Measurements from ENCODE around the gene DNAJC11. TPM values are rescaled to one million over a fixed set of nuclear protein-coding genes. Genes with fewer than 3 reads are reported as not detected.

DNAJC11 gene
- total RNA-seq, 6 experiments from 2014 or later, result 66.6 to 79.5 (median 73.0) TPM

- Mint-ChIP-seq H3K9me3 (no peaks in the 10 kb centered on the region), H3K27ac (no peak overlapping the region), H3K4me3 (no peak overlapping the region), H3K4me1 (ENCODE audit: low read depth) (peaks cover 31% of the 10 kb centered on the region), H3K27me3 (ENCODE audit: insufficient read depth) (peaks cover 2% of the 10 kb centered on the region), H3K36me3 (ENCODE audit: low read depth) (no peaks in the 10 kb centered on the region)
- no peak for DNase-seq
- TF ChIP-seq CTCF (IDR thresholded peaks at IDR 0.05), result no peak
These were observed 37.5 kb upstream of the DNAJC11 start for GRCh38 chr1:6738987-6739676.

GRCh38 chr1:6732942-6733341 lies 31.3 kb upstream of the DNAJC11 start:
- no peak for DNase-seq
- Mint-ChIP-seq H3K4me3 (no peak overlapping the region), H3K4me1 (ENCODE audit: low read depth) (peaks cover 17% of the 10 kb centered on the region), H3K9me3 (no peaks in the 10 kb centered on the region), H3K27me3 (ENCODE audit: insufficient read depth) (no peaks in the 10 kb centered on the region; the same call in 1 of the 2 replicates), H3K36me3 (ENCODE audit: low read depth) (no peaks in the 10 kb centered on the region), H3K27ac (no peak overlapping the region)
- TF ChIP-seq CTCF (IDR thresholded peaks at IDR 0.05), result no peak

GRCh38 chr1:6731905-6732304 lies 30.3 kb upstream of the DNAJC11 start:
- Mint-ChIP-seq H3K27ac (no peak overlapping the region), H3K9me3 (no peaks in the 10 kb centered on the region), H3K27me3 (ENCODE audit: insufficient read depth) (no peaks in the 10 kb centered on the region; the same call in 1 of the 2 replicates), H3K4me3 (no peak overlapping the region), H3K4me1 (ENCODE audit: low read depth) (peaks cover 24% of the 10 kb centered on the region), H3K36me3 (ENCODE audit: low read depth) (no peaks in the 10 kb centered on the region)
- TF ChIP-seq CTCF (IDR thresholded peaks at IDR 0.05), result no peak
- no peak for DNase-seq

- H3K9me3 Mint-ChIP-seq, result no peaks in the 10 kb centered on the region
- no peaks in the 10 kb centered on the region for H3K36me3 Mint-ChIP-seq (ENCODE audit: low read depth)
- no peak overlapping the region for H3K27ac Mint-ChIP-seq
- H3K4me1 Mint-ChIP-seq (ENCODE audit: low read depth), result peaks cover 22% of the 10 kb centered on the region
- no peak for DNase-seq
- no peaks in the 10 kb centered on the region for H3K27me3 Mint-ChIP-seq (ENCODE audit: insufficient read depth)
- no peak for TF ChIP-seq CTCF (IDR thresholded peaks at IDR 0.05)
- H3K4me3 Mint-ChIP-seq, result no peak overlapping the region
These were observed 29.3 kb upstream of the DNAJC11 start for GRCh38 chr1:6730880-6731279.

- H3K27ac Mint-ChIP-seq, result no peak overlapping the region
These were observed 28.9 kb upstream of the DNAJC11 start for GRCh38 chr1:6730473-6730872.

More at GRCh38 chr1:6730473-6730872, 28.9 kb upstream of the DNAJC11 start:
- no peak for TF ChIP-seq CTCF (IDR thresholded peaks at IDR 0.05)
- no peaks in the 10 kb centered on the region for H3K36me3 Mint-ChIP-seq (ENCODE audit: low read depth)
- DNase-seq, result no peak
- peaks cover 20% of the 10 kb centered on the region for H3K4me1 Mint-ChIP-seq (ENCODE audit: low read depth)
- no peak overlapping the region for H3K4me3 Mint-ChIP-seq
- H3K9me3 Mint-ChIP-seq, result no peaks in the 10 kb centered on the region
- H3K27me3 Mint-ChIP-seq (ENCODE audit: insufficient read depth), result no peaks in the 10 kb centered on the region

Data from HFFc6 (cell line).